A673 (cell line): ENCODE data around the gene EFCAB9.

ENCODE experiments used
- EZH2 ChIP-seq: fragments of 200-600 bp; sonication (generic); IDR thresholded peaks from 2 replicates; pipeline ENCODE4 v1.6.1; 2017; ENCODE audit warnings: borderline replicate concordance, low read depth, mild to moderate bottlenecking, mixed read lengths, antibody characterized with exemption, low read length; ENCODE audit not compliant: poor library complexity, severe bottlenecking
- TF ChIP-seq, protein P1 (sequence below): fragments of 300-800, 200-600 bp; sonication (generic); conservative IDR thresholded peaks from 2 replicates; pipeline ENCODE4 v1.5.1; 2017; ENCODE audit warnings: low read depth, mild to moderate bottlenecking, antibody characterized with exemption, low read length, moderate library complexity, mixed read lengths

- TF ChIP-seq, protein P1, sequence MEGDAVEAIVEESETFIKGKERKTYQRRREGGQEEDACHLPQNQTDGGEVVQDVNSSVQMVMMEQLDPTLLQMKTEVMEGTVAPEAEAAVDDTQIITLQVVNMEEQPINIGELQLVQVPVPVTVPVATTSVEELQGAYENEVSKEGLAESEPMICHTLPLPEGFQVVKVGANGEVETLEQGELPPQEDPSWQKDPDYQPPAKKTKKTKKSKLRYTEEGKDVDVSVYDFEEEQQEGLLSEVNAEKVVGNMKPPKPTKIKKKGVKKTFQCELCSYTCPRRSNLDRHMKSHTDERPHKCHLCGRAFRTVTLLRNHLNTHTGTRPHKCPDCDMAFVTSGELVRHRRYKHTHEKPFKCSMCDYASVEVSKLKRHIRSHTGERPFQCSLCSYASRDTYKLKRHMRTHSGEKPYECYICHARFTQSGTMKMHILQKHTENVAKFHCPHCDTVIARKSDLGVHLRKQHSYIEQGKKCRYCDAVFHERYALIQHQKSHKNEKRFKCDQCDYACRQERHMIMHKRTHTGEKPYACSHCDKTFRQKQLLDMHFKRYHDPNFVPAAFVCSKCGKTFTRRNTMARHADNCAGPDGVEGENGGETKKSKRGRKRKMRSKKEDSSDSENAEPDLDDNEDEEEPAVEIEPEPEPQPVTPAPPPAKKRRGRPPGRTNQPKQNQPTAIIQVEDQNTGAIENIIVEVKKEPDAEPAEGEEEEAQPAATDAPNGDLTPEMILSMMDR, result no peak
- TF ChIP-seq EZH2, result no peak
Observed at GRCh38 chr5:172245703-172246125, 51.7 kb downstream of the EFCAB9 start.
